Common myeloid progenitor, CD34-positive (primary cell): Measurements from ENCODE around the gene PIP5K1C.

Source experiments
- CTCF ChIA-PET: fragments of 350-600 bp; sonication (Branson Sonifier 250); formaldehyde crosslinking; loops from one replicate; lab custom pipeline; 2021; ENCODE audit warnings: antibody characterized with exemption; lab: Charles Lee
- POLR2A ChIA-PET: fragments of 350-600 bp; sonication (Branson Sonifier 250); formaldehyde crosslinking; loops from one replicate; lab custom pipeline; 2021; ENCODE audit warnings: antibody characterized with exemption; lab: Charles Lee
- DNase-seq, 3 donors: peaks; one replicate each; pipeline versions ENCODE4 v3.0.0 to v3.0.0-alpha.2; 2013
- H3K27ac ChIP-seq, 2 experiments: 1 replicate in 1 of 2; 2 replicates in 1 of 2; pipeline ENCODE4 v1.7.0; 2013; ENCODE audit warnings: inconsistent platforms in 2 of 2, low read length in 2 of 2, mild to moderate bottlenecking in 2 of 2, low read depth in 1 of 2, moderate library complexity in 1 of 2; ENCODE audit not compliant: severe bottlenecking in 2 of 2, insufficient read depth in 1 of 2, poor library complexity in 1 of 2
- H3K27me3 ChIP-seq, 5 experiments: replicated peaks in 2 of 5; 1 replicate in 3 of 5; 2 replicates in 2 of 5; pipeline versions ENCODE4 v1.6.1 to v1.7.0; 2013; ENCODE audit warnings: low read length in 4 of 5, mild to moderate bottlenecking in 2 of 5, moderate library complexity in 2 of 5, inconsistent platforms in 1 of 5; ENCODE audit not compliant: insufficient read depth in 5 of 5, control insufficient read depth in 4 of 5
- H3K36me3 ChIP-seq, 4 experiments: 1 replicate in 2 of 4; 2 replicates in 2 of 4; pipeline versions ENCODE4 v1.6.1 to v1.7.0; 2013; ENCODE audit warnings: low read length in 3 of 4, control low read depth in 1 of 4, mild to moderate bottlenecking in 1 of 4; ENCODE audit not compliant: control insufficient read depth in 4 of 4, insufficient read depth in 4 of 4
- H3K4me1 ChIP-seq, 4 experiments: 1 replicate in 3 of 4; 2 replicates in 1 of 4; pipeline versions ENCODE4 v1.6.1 to v1.7.1; 2013; ENCODE audit warnings: low read length in 3 of 4, mild to moderate bottlenecking in 3 of 4, control low read depth in 1 of 4, inconsistent platforms in 1 of 4, moderate library complexity in 1 of 4; ENCODE audit not compliant: control insufficient read depth in 4 of 4, insufficient read depth in 4 of 4; ENCODE audit errors: control extremely low read depth in 1 of 4
- H3K4me3 ChIP-seq, 7 experiments: 1 replicate in 4 of 7; 2 replicates in 3 of 7; pipeline versions ENCODE4 v1.5.1 to v1.7.0; 2013; ENCODE audit warnings: mild to moderate bottlenecking in 7 of 7, low read length in 6 of 7, moderate library complexity in 6 of 7, inconsistent platforms in 2 of 7, low read depth in 2 of 7, control low read depth in 1 of 7; ENCODE audit not compliant: insufficient read depth in 4 of 7, control insufficient read depth in 1 of 7; ENCODE audit errors: extremely low read depth in 1 of 7
- H3K9me3 ChIP-seq, 5 experiments: 1 replicate in 4 of 5; 2 replicates in 1 of 5; pipeline versions ENCODE4 v1.6.1 to v1.7.1; 2013; ENCODE audit warnings: low read length in 4 of 5, mild to moderate bottlenecking in 2 of 5, inconsistent platforms in 1 of 5, low read depth in 1 of 5, moderate library complexity in 1 of 5; ENCODE audit not compliant: control insufficient read depth in 4 of 5, insufficient read depth in 2 of 5; ENCODE audit errors: control extremely low read depth in 1 of 5
- WGBS: methylation state at CpG from one replicate; pipeline ENCODE4 v1.1.5; 2013; ENCODE audit not compliant: insufficient coverage; 5-methylcytosine and 5-hydroxymethylcytosine counted together

PIP5K1C gene

DNA sequence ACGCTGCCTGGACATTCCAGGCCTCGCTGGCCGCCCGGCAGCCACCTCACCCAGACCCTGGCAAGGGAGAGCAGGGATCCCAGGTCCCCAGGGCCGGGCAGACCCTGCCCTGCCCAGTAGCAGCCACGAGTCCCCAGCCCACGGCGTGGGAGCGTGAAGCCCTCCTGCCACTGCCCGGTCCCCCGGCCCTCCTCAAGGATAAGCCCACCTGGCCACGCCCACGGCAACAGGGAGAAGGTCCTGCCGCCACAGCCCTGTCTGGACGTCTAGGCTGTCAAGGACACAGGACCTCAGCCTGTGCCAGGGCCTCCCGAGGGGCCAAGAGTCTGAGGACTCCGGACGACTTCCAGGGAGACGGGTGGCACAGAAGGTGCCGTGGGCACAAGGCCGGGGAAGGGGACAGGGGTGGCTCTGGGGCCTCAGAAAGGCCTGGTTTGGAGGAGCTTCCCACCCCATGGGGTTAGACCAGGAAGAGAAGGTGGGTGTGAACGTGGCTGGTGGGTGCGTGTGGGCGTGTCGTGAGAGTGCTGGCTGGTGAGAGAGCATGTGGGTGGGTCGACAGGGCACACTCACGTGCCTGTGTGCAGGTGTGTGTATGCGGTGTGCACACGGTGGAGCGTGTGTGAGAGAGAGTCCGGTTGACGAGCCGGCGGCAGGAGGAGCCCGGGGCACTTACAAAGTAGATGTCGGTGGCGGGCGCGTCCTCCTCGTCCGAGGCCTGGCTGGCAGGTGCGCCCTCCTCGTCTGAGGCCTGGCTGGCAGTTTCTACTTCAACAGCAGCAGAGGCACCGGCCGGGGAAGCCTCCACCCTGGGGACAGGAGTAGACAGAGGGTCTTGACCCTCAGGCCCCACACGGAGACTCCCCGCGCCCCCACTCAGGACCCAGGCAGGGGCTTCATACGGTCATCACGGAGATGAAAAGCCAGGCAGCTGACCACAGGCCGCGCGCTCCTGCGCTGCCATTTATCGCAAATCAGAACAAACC is 61.8 kb downstream of the PIP5K1C start:
- DNase-seq: no peak
- ChIA-PET CTCF (no interaction called here), POLR2A (no interaction called here)
- H3K4me3 ChIP-seq: no peak overlapping the region
- peaks cover 0 to 46% (median 20%) of the 10 kb centered on the region in 4 experiments for H3K36me3 ChIP-seq
- no peaks in the 10 kb centered on the region for H3K9me3 ChIP-seq
- whole genome bisulfite sequencing: 96% methylated on average over 50 of the region's 55 CpGs
- H3K4me1 ChIP-seq: no peaks in the 10 kb centered on the region
- H3K27ac ChIP-seq: no peak overlapping the region
- no peaks in the 10 kb centered on the region for H3K27me3 ChIP-seq

- CTCF ChIA-PET: no interaction called here
- POLR2A ChIA-PET: no interaction called here
- H3K4me1 ChIP-seq: no peaks in the 10 kb centered on the region
- H3K4me3 ChIP-seq: no peak overlapping the region
- WGBS: 96% methylated on average over 16 of the region's 23 CpGs
- DNase-seq: no peak
- H3K36me3 ChIP-seq: peaks cover 0 to 42% (median 20%) of the 10 kb centered on the region in 4 experiments
- H3K9me3 ChIP-seq: no peaks in the 10 kb centered on the region
- no peak overlapping the region for H3K27ac ChIP-seq
- no peaks in the 10 kb centered on the region for H3K27me3 ChIP-seq
These were observed 62.6 kb downstream of the PIP5K1C start for GRCh38 chr19:3637621-3638020.

- no peak overlapping the region for H3K4me3 ChIP-seq
- ChIA-PET POLR2A (interaction anchor here (0.7 kb wide), 1 partner anchor 46 kb away, joined by 3 read pairs; no protein-coding TSS in a partner anchor), CTCF (no interaction called here)
- WGBS: 97% methylated on average over 14 of the region's 20 CpGs
- H3K9me3 ChIP-seq: no peaks in the 10 kb centered on the region
- no peaks in the 10 kb centered on the region for H3K4me1 ChIP-seq
- peaks cover 0 to 48% (median 23%) of the 10 kb centered on the region in 4 experiments for H3K36me3 ChIP-seq
- no peak for DNase-seq
- H3K27me3 ChIP-seq: no peaks in the 10 kb centered on the region
- H3K27ac ChIP-seq: no peak overlapping the region
These were observed 63.3 kb downstream of the PIP5K1C start for GRCh38 chr19:3636962-3637361.

DNA sequence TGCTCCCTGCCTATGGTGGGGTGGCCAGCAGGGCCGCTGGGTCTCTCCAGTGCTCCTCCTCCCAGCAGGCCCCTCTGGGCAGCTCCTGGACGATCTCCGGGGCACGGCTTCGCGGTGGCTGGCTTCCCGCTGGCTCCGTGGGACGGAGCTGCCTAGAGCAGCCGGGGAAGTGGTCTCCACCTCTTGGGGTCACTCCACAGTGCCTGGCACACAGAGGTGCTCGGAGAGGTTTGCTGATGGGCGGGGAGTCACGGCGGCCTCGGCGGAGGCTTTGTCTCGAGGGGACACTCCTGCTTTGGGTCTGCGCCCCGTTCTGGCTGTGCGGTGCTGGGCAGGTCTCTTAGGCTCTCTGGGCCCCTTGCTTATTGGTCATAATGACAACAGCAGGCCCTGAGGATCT is 63.8 kb downstream of the PIP5K1C start:
- Histone ChIP-seq H3K27ac (no peak overlapping the region), H3K4me3 (no peak overlapping the region), H3K4me1 (no peaks in the 10 kb centered on the region), H3K27me3 (no peaks in the 10 kb centered on the region), H3K36me3 (peaks cover 0 to 48% (median 23%) of the 10 kb centered on the region in 4 experiments), H3K9me3 (no peaks in the 10 kb centered on the region)
- CTCF ChIA-PET: no interaction called here
- POLR2A ChIA-PET: interaction anchor here (0.7 kb wide), 1 partner anchor 46 kb away, joined by 3 read pairs; no protein-coding TSS in a partner anchor
- WGBS: 96% methylated on average over 20 of the region's 20 CpGs
- DNase-seq: no peak

- ChIA-PET POLR2A (no interaction called here), CTCF (no interaction called here)
- no peak for DNase-seq
- H3K4me1 ChIP-seq: no peaks in the 10 kb centered on the region
- H3K4me3 ChIP-seq: no peak overlapping the region
- H3K36me3 ChIP-seq: peaks cover 0 to 45% (median 21%) of the 10 kb centered on the region in 4 experiments
- H3K27ac ChIP-seq: no peak overlapping the region
- 98% methylated on average over 19 of the region's 19 CpGs for WGBS
- H3K27me3 ChIP-seq: no peaks in the 10 kb centered on the region
- no peaks in the 10 kb centered on the region for H3K9me3 ChIP-seq
These were observed 65.7 kb downstream of the PIP5K1C start for GRCh38 chr19:3634496-3635045.

DNA sequence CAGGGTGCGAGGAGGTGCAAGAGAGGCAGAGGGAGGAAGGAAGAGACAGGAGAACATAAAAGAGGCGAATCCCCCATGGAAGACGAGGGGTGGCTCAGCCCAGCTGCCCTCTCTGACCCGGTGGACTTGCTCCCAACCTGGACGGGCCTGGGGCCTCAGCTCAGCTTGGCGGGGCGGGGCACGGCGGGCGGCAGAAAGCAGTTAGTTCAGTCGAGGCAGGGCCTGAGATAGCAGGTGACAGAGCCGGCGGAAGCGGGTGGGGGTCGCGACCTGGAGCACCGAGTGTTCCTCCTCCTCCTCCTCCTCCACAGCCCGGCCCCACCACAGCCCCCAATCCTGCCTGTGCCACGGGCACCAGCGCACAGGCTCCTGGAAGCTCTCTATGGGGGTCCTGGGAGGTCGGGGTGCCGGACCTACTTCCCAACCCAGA is 66.7 kb downstream of the PIP5K1C start:
- POLR2A ChIA-PET: no interaction called here
- Histone ChIP-seq H3K4me1 (no peaks in the 10 kb centered on the region), H3K4me3 (no peak overlapping the region), H3K27ac (no peak overlapping the region), H3K27me3 (no peaks in the 10 kb centered on the region), H3K9me3 (no peaks in the 10 kb centered on the region), H3K36me3 (peaks cover 0 to 37% (median 20%) of the 10 kb centered on the region in 4 experiments)
- CTCF ChIA-PET: interaction anchor here (0.8 kb wide), 1 partner anchor 57 kb away, joined by 3 read pairs; no protein-coding TSS in a partner anchor
- WGBS: 91% methylated on average over 12 of the region's 22 CpGs
- no peak for DNase-seq
